A673 (cell line): Measurements from ENCODE around the gene SIAH2. TPM values are rescaled to one million over a fixed set of nuclear protein-coding genes. Genes with fewer than 3 reads are reported as not detected.

ENCODE experiments used
- BruUV-seq: library from RNA; stranded (reverse); fragments of 400-500 nt; replicated peaks from 2 replicates; lab custom pipeline; 2021; lab: Mats Ljungman, UMichigan
- CTCF ChIA-PET: fragments of 300-600 bp; sonication (Branson Sonifier 250); formaldehyde crosslinking; loops from one replicate; lab custom pipeline; 2022; ENCODE audit warnings: antibody characterized with exemption; lab: Charles Lee
- POLR2A ChIA-PET: fragments of 300-600 bp; sonication (Branson Sonifier 250); formaldehyde crosslinking; loops from one replicate; lab custom pipeline; 2022; ENCODE audit warnings: antibody characterized with exemption; ENCODE audit not compliant: low non-redundant PET; lab: Charles Lee
- DNase-seq: peaks from one replicate; pipeline ENCODE4 v3.0.0-alpha.2; 2015; ENCODE audit warnings: low spot score
- H3K27ac ChIP-seq: fragments of 200-600 bp; sonication (generic); 2 replicates; pipeline ENCODE4 v1.5.1; 2016; ENCODE audit warnings: mixed run types, low read depth, mild to moderate bottlenecking, mixed read lengths, antibody characterized with exemption, low read length; ENCODE audit not compliant: poor library complexity, severe bottlenecking
- H3K27me3 ChIP-seq: fragments of 200-600 bp; sonication (generic); replicated peaks from 2 replicates; pipeline ENCODE4 v1.6.1; 2017; ENCODE audit warnings: mixed run types, low read depth, mild to moderate bottlenecking, mixed read lengths, antibody characterized with exemption, low read length; ENCODE audit not compliant: insufficient read depth, poor library complexity
- H3K36me3 ChIP-seq: fragments of 200-600 bp; sonication (generic); 2 replicates; pipeline ENCODE4 v1.6.1; 2016; ENCODE audit warnings: mixed run types, mild to moderate bottlenecking, mixed read lengths, antibody characterized with exemption, low read length; ENCODE audit not compliant: insufficient read depth, poor library complexity, severe bottlenecking
- H3K4me1 ChIP-seq: fragments of 200-600 bp; sonication (generic); 2 replicates; pipeline ENCODE4 v1.6.1; 2017; ENCODE audit warnings: mixed run types, mild to moderate bottlenecking, mixed read lengths, antibody characterized with exemption, low read length; ENCODE audit not compliant: insufficient read depth, poor library complexity, severe bottlenecking
- H3K4me3 ChIP-seq: fragments of 200-600 bp; sonication (generic); 2 replicates; pipeline ENCODE4 v1.5.1; 2016; ENCODE audit warnings: low read depth, mixed run types, mild to moderate bottlenecking, mixed read lengths, low read length; ENCODE audit not compliant: poor library complexity, severe bottlenecking
- H3K9me3 ChIP-seq: fragments of 200-600 bp; sonication (generic); 2 replicates; pipeline ENCODE4 v1.6.1; 2016; ENCODE audit warnings: mixed run types, low read depth, mild to moderate bottlenecking, mixed read lengths, antibody characterized with exemption, low read length; ENCODE audit not compliant: poor library complexity, severe bottlenecking
- EZH2 ChIP-seq: fragments of 200-600 bp; sonication (generic); IDR thresholded peaks from 2 replicates; pipeline ENCODE4 v1.6.1; 2017; ENCODE audit warnings: borderline replicate concordance, low read depth, mild to moderate bottlenecking, mixed read lengths, antibody characterized with exemption, low read length; ENCODE audit not compliant: poor library complexity, severe bottlenecking
- intact Hi-C: fragments of 100-400 bp; cut with micrococcal nuclease; formaldehyde crosslinking; loops from one replicate; pipeline ENCODE4 v1.10.0; 2022; ENCODE audit not compliant: unreplicated experiment
- total RNA-seq: library from RNA; stranded (reverse); gene quantifications from 2 replicates; pipeline ENCODE4 v1.2.3, GENCODE V29; 2021
- TF ChIP-seq, protein P1 (sequence below): fragments of 300-800, 200-600 bp; sonication (generic); conservative IDR thresholded peaks from 2 replicates; pipeline ENCODE4 v1.5.1; 2017; ENCODE audit warnings: low read depth, mild to moderate bottlenecking, antibody characterized with exemption, low read length, moderate library complexity, mixed read lengths

SIAH2 gene
- total RNA-seq, 1 experiment from 2014 or later: 26.8 TPM

DNA sequence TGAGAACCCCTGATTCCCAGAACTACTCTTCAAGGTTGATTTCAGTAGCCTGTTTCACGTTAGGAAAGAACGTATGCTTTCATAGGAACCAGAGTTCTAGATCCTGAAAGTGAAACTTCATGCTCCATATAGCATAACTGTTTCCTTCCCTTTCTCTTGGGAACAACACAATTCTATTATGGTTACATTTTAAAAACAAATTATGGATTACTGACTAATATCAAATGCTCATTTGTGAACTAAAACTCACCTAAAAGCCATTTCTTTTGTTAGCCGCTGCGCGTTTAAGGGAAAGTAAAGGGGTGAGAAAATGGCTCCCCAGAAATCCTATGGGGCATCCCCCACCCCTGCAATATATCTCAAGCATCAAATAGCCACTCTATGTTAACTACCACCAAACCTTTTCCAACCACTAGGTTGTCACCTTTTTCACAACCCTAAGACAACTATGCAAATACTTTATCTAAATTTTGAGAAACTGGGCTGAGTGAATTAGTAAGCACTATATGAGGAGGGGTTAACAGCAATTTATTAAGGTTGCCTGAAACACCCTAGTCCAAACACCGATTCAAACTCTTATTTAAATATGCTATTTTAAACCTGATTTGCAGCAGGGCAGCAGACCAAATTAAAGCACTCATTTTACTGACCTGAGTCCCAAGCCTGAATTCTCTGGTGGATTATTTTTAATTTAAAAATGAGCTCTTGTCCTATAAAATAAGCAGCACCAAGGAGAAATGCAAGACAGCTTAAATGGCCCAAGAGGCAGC is 2.4 kb downstream of the SIAH2 start:
- Histone ChIP-seq H3K9me3 (no peaks in the 10 kb centered on the region), H3K4me1 (peaks cover 42% of the 10 kb centered on the region), H3K27ac (peak overlapping the region; percentile 87), H3K4me3 (peak overlapping the region; percentile 98), H3K36me3 (peaks cover 12% of the 10 kb centered on the region), H3K27me3 (no peaks in the 10 kb centered on the region)
- CTCF ChIA-PET: no interaction called here
- intact Hi-C loops: loop anchor here (5.0 kb wide), 2 partner anchors 38 to 213 kb away; partner anchors contain the start of genes EIF2A and SERP1
- no peak for DNase-seq
- no TSS peak for BruUV-seq
- POLR2A ChIA-PET: no interaction called here
- TF ChIP-seq, protein P1, sequence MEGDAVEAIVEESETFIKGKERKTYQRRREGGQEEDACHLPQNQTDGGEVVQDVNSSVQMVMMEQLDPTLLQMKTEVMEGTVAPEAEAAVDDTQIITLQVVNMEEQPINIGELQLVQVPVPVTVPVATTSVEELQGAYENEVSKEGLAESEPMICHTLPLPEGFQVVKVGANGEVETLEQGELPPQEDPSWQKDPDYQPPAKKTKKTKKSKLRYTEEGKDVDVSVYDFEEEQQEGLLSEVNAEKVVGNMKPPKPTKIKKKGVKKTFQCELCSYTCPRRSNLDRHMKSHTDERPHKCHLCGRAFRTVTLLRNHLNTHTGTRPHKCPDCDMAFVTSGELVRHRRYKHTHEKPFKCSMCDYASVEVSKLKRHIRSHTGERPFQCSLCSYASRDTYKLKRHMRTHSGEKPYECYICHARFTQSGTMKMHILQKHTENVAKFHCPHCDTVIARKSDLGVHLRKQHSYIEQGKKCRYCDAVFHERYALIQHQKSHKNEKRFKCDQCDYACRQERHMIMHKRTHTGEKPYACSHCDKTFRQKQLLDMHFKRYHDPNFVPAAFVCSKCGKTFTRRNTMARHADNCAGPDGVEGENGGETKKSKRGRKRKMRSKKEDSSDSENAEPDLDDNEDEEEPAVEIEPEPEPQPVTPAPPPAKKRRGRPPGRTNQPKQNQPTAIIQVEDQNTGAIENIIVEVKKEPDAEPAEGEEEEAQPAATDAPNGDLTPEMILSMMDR: no peak
- TF ChIP-seq EZH2: no peak

DNA sequence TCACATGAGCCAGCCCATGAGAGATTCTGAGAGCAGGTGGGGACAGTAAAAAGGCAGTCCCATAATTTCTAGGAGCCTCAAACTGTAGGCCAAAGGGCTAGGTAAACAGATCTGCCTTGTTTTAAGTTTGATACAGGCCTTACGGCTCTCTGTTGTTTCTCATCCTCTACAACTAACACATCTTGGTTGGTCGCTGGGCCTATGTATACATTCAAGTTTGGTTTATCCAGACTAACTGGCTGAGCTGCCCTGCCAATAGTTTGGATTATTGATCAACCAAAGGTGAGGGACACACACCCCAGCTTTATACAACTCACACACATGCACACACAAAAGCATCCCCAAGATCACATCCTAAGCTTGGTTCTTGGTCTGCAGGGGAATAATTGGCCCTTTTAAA is 3.0 kb downstream of the SIAH2 start:
- intact Hi-C loops: loop anchor here (5.0 kb wide), 2 partner anchors 38 to 213 kb away; partner anchors contain the start of genes EIF2A and SERP1
- H3K4me3 ChIP-seq: peak overlapping the region; percentile 98
- peaks cover 12% of the 10 kb centered on the region for H3K36me3 ChIP-seq
- no TSS peak for BruUV-seq
- no peak for DNase-seq
- POLR2A ChIA-PET: no interaction called here
- TF ChIP-seq, protein P1: no peak
- TF ChIP-seq EZH2: no peak
- peaks cover 46% of the 10 kb centered on the region for H3K4me1 ChIP-seq
- no peaks in the 10 kb centered on the region for H3K27me3 ChIP-seq
- H3K27ac ChIP-seq: peak overlapping the region; percentile 87
- H3K9me3 ChIP-seq: no peaks in the 10 kb centered on the region
- CTCF ChIA-PET: no interaction called here

DNA sequence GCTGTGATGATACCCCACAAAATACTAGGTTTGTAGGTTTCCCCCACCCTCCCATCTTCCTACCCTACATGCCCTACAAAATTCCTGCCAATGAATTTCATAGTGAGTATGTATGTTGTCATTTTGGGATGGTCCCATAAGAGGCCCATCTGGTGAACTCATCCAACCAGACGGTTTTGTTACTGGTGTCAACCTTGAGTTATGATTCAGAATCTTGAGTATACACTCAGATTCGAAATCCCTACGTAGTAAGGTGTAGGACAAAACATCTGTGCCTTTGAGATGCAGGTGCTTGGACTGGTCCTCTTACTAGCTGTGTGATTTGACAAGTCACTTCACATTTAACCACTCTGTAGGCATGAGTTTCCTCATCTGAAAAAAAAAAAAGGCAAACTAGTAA is 3.6 kb downstream of the SIAH2 start:
- Histone ChIP-seq H3K27ac (peak overlapping the region; percentile 21), H3K36me3 (peaks cover 12% of the 10 kb centered on the region), H3K9me3 (no peaks in the 10 kb centered on the region), H3K27me3 (no peaks in the 10 kb centered on the region), H3K4me3 (peak overlapping the region; percentile 98), H3K4me1 (peaks cover 48% of the 10 kb centered on the region)
- BruUV-seq: no TSS peak
- no peak for DNase-seq
- TF ChIP-seq, protein P1: no peak
- no peak for TF ChIP-seq EZH2
- ChIA-PET POLR2A (no interaction called here), CTCF (no interaction called here)
- intact Hi-C loops: no loop called here
